ENCODE measurements around the gene APH1B.
A peak's percentile ranks its signal among the peaks of the same experiment; 100 is the strongest.

The APH1B gene

GRCh38 chr15:63232943-63233342 is 44.5 kb upstream of the APH1B start:
- TF ChIP-seq TEAD4 (IDR thresholded peaks at IDR 0.05) (no peak), YY1 (IDR thresholded peaks at IDR 0.05; ENCODE audit: low read depth) (no peak), EP300 (IDR thresholded peaks at IDR 0.05; ENCODE audit: borderline replicate concordance) (no peak)

DNA sequence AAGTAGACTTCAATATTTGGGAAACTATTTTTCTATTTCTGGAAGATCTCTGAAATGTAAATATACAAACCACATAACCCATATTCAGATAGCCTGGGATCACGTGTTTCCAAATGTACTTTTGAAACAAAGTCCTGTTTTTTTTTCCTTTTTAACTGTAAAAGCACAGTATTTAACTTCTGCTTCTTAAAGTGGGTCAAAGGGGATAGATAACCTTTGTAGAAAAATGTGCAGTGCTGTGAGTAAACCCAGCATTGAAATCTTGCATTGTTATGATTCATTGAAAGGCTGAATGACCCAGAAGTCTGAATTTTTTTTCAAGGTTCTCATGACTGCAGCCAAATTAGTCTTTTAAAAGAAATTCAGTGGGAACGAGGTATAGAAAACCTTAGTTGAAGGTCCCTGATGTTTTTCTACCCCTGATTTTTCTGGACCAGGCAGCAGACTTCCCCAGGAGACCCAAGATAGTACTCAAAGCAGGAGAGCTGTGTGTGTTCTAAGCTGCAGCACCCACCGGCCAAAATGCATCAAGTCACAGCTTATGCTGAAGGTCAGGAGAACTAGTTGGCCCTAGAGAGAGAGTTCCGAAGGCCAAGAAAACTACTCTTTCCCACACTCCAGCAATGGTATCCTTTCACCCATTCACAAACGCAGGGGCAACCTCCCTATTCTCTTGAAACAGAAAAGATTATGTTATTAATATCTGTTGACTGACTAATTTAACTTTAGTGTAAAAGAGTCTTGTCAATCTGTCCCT is 43.6 kb upstream of the APH1B start:
- no peak for TF ChIP-seq TCF12 (IDR thresholded peaks at IDR 0.05; ENCODE audit: low read depth)
- TF ChIP-seq NFIC (IDR thresholded peaks at IDR 0.05), result no peak
- no peak for TF ChIP-seq EP300 (IDR thresholded peaks at IDR 0.05; ENCODE audit: borderline replicate concordance)
- no peak for TF ChIP-seq TEAD4 (IDR thresholded peaks at IDR 0.05)
- TF ChIP-seq TAF1 (IDR thresholded peaks at IDR 0.05; ENCODE audit: low read depth), result no peak

DNA sequence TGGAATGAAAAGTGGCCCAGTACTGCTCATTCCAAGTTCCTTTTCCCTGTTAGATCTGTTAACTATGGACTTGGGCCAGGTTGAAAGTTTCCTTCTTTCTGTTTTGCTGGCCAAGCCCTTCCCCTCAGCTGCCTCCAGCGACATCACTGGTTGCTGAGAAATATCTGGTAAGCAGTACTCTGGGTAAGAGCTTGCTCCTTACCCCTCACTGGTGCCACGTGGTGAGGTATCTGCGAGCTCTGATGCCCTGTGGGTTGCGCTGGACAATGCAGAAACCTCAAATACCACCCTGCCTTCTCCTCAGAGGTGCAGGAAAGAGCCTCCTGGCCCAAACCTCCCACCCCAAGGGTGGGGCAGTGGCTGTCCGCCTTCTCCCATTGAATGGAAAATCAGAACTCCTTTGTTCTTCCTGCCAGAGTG is 42.9 kb upstream of the APH1B start:
- TF ChIP-seq TEAD4 (IDR thresholded peaks at IDR 0.05) (no peak), RAD21 (IDR thresholded peaks at IDR 0.05; ENCODE audit: low read depth) (no peak), CEBPB (IDR thresholded peaks at IDR 0.05) (no peak), TAF1 (IDR thresholded peaks at IDR 0.05; ENCODE audit: low read depth) (no peak), MAX (IDR thresholded peaks at IDR 0.05) (peak; percentile 81), FOXM1 (IDR thresholded peaks at IDR 0.05; ENCODE audit: borderline replicate concordance, low read depth) (no peak; the same call in 1 of the 2 replicates), NFIC (IDR thresholded peaks at IDR 0.05) (0 out of 2 replicates have a peak, but pooled peaks have one; percentile 1), CREB1 (IDR thresholded peaks at IDR 0.05; ENCODE audit: low read depth) (no peak), EGR1 (IDR thresholded peaks at IDR 0.05) (no peak), ZBTB7A (IDR thresholded peaks at IDR 0.05; ENCODE audit: low read depth) (no peak), EP300 (IDR thresholded peaks at IDR 0.05; ENCODE audit: borderline replicate concordance) (no peak), TCF12 (IDR thresholded peaks at IDR 0.05; ENCODE audit: low read depth) (peak; percentile 52; the same call in 1 of the 2 replicates), YY1 (IDR thresholded peaks at IDR 0.05; ENCODE audit: low read depth) (no peak)
- TF ChIP-seq, protein P1, sequence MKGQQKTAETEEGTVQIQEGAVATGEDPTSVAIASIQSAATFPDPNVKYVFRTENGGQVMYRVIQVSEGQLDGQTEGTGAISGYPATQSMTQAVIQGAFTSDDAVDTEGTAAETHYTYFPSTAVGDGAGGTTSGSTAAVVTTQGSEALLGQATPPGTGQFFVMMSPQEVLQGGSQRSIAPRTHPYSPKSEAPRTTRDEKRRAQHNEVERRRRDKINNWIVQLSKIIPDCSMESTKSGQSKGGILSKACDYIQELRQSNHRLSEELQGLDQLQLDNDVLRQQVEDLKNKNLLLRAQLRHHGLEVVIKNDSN (IDR thresholded peaks at IDR 0.05), result 0 out of 2 replicates have a peak, but pooled peaks have one; percentile 44
- TF ChIP-seq, protein P2, sequence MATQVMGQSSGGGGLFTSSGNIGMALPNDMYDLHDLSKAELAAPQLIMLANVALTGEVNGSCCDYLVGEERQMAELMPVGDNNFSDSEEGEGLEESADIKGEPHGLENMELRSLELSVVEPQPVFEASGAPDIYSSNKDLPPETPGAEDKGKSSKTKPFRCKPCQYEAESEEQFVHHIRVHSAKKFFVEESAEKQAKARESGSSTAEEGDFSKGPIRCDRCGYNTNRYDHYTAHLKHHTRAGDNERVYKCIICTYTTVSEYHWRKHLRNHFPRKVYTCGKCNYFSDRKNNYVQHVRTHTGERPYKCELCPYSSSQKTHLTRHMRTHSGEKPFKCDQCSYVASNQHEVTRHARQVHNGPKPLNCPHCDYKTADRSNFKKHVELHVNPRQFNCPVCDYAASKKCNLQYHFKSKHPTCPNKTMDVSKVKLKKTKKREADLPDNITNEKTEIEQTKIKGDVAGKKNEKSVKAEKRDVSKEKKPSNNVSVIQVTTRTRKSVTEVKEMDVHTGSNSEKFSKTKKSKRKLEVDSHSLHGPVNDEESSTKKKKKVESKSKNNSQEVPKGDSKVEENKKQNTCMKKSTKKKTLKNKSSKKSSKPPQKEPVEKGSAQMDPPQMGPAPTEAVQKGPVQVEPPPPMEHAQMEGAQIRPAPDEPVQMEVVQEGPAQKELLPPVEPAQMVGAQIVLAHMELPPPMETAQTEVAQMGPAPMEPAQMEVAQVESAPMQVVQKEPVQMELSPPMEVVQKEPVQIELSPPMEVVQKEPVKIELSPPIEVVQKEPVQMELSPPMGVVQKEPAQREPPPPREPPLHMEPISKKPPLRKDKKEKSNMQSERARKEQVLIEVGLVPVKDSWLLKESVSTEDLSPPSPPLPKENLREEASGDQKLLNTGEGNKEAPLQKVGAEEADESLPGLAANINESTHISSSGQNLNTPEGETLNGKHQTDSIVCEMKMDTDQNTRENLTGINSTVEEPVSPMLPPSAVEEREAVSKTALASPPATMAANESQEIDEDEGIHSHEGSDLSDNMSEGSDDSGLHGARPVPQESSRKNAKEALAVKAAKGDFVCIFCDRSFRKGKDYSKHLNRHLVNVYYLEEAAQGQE (IDR thresholded peaks at IDR 0.05; ENCODE audit: low read depth), result no peak

- TF ChIP-seq YY1 (IDR thresholded peaks at IDR 0.05; ENCODE audit: low read depth), result no peak
- TF ChIP-seq TAF1 (IDR thresholded peaks at IDR 0.05; ENCODE audit: low read depth), result no peak
- no peak for TF ChIP-seq EP300 (IDR thresholded peaks at IDR 0.05; ENCODE audit: borderline replicate concordance)
Observed at GRCh38 chr15:63236272-63236671, 41.1 kb upstream of the APH1B start.

DNA sequence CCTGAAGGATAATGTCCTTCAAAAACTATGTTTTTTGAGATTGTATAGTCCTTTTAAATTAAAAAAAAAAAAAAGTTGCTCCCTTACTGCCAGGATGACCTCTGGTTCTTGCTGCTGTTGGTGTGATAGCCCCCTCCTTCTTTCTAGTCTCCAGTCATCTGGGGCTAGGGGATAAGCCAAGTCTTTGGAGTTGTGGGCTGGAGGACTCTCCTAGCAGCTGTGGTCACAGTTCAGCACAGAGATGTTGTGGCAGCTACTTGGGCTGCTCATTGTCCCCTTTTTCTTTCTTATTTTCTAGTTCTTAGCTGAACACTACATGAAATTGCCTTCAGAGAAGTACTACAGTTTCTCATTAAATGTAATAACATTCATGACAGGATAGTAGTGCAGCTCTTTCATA is 39.2 kb upstream of the APH1B start:
- no peak for TF ChIP-seq MAX (IDR thresholded peaks at IDR 0.05)
- no peak for TF ChIP-seq FOXM1 (IDR thresholded peaks at IDR 0.05; ENCODE audit: borderline replicate concordance, low read depth)
- no peak for TF ChIP-seq TEAD4 (IDR thresholded peaks at IDR 0.05)
- no peak for TF ChIP-seq CEBPB (IDR thresholded peaks at IDR 0.05)
- TF ChIP-seq EP300 (IDR thresholded peaks at IDR 0.05; ENCODE audit: borderline replicate concordance), result no peak
- TF ChIP-seq EGR1 (IDR thresholded peaks at IDR 0.05), result no peak
- TF ChIP-seq, protein P1 (IDR thresholded peaks at IDR 0.05), result no peak
- TF ChIP-seq, protein P2 (IDR thresholded peaks at IDR 0.05; ENCODE audit: low read depth), result no peak
- TF ChIP-seq NFIC (IDR thresholded peaks at IDR 0.05), result no peak
- no peak for TF ChIP-seq CREB1 (IDR thresholded peaks at IDR 0.05; ENCODE audit: low read depth)
- TF ChIP-seq YY1 (IDR thresholded peaks at IDR 0.05; ENCODE audit: low read depth), result no peak
- TF ChIP-seq RAD21 (IDR thresholded peaks at IDR 0.05; ENCODE audit: low read depth), result no peak
- no peak for TF ChIP-seq TCF12 (IDR thresholded peaks at IDR 0.05; ENCODE audit: low read depth)

DNA sequence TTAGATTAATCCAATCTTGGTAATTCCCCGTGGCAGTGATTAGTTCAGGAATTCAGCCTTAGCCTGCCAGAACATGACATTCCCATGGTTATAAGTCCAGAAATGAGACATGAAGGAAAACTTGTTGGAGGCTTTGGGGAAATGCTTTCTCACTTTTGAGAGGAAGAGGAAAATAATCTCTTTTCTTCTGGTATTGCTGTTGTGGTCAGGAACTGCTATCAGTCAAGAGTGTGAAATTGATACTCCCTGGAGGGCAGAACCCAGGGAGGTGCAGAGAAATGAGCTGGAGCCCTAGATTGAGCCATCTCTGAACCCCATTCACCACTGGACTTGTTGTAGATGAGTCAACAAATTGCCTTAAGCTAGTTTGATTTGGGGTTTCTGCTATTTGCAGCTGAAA is 38.6 kb upstream of the APH1B start:
- TF ChIP-seq RAD21 (IDR thresholded peaks at IDR 0.05; ENCODE audit: low read depth) (no peak), CEBPB (IDR thresholded peaks at IDR 0.05) (no peak), CREB1 (IDR thresholded peaks at IDR 0.05; ENCODE audit: low read depth) (no peak), YY1 (IDR thresholded peaks at IDR 0.05; ENCODE audit: low read depth) (no peak), TAF1 (IDR thresholded peaks at IDR 0.05; ENCODE audit: low read depth) (no peak), TEAD4 (IDR thresholded peaks at IDR 0.05) (no peak), ZBTB7A (IDR thresholded peaks at IDR 0.05; ENCODE audit: low read depth) (no peak), EGR1 (IDR thresholded peaks at IDR 0.05) (no peak), FOXM1 (IDR thresholded peaks at IDR 0.05; ENCODE audit: borderline replicate concordance, low read depth) (no peak), TCF12 (IDR thresholded peaks at IDR 0.05; ENCODE audit: low read depth) (no peak), NFIC (IDR thresholded peaks at IDR 0.05) (no peak), MAX (IDR thresholded peaks at IDR 0.05) (no peak), EP300 (IDR thresholded peaks at IDR 0.05; ENCODE audit: borderline replicate concordance) (no peak)
- TF ChIP-seq, protein P2 (IDR thresholded peaks at IDR 0.05; ENCODE audit: low read depth), result no peak
- TF ChIP-seq, protein P1 (IDR thresholded peaks at IDR 0.05), result no peak

All from Ishikawa (cell line).